PFSK-1 (cell line): ENCODE results near the gene NUB1.

Source experiments
- FOXP2 ChIP-seq: optimal IDR thresholded peaks from 2 replicates; pipeline ENCODE3; 2011; ENCODE audit warnings: borderline replicate concordance, control low read depth, inconsistent platforms; ENCODE audit not compliant: insufficient read depth; ENCODE audit errors: extremely low read length, extremely low read depth
- POLR2AphosphoS5 ChIP-seq: IDR thresholded peaks from 2 replicates; pipeline ENCODE4 v1.6.1; 2012; ENCODE audit warnings: low read depth, mild to moderate bottlenecking, control low read depth, low read length, moderate library complexity
- SIN3A ChIP-seq: IDR thresholded peaks from 2 replicates; pipeline ENCODE4 v1.6.1; 2012; ENCODE audit warnings: mild to moderate bottlenecking, low read length, moderate library complexity, borderline replicate concordance; ENCODE audit not compliant: insufficient read depth
- TAF1 ChIP-seq: IDR thresholded peaks from 2 replicates; pipeline ENCODE4 v1.6.1; 2012; ENCODE audit warnings: low read length, control low read depth, borderline replicate concordance; ENCODE audit not compliant: insufficient read depth
- TF ChIP-seq, protein P1 (sequence below), 2 experiments: IDR thresholded peaks; 2 replicates each; pipeline versions ENCODE4 v1.6.1 to v1.8.0; 2011 to 2012; ENCODE audit warnings: low read depth in 2 of 2, low read length in 2 of 2, control low read depth in 1 of 2, inconsistent platforms in 1 of 2, mild to moderate bottlenecking in 1 of 2, moderate library complexity in 1 of 2; ENCODE audit not compliant: insufficient read depth in 1 of 2

The NUB1 gene

DNA sequence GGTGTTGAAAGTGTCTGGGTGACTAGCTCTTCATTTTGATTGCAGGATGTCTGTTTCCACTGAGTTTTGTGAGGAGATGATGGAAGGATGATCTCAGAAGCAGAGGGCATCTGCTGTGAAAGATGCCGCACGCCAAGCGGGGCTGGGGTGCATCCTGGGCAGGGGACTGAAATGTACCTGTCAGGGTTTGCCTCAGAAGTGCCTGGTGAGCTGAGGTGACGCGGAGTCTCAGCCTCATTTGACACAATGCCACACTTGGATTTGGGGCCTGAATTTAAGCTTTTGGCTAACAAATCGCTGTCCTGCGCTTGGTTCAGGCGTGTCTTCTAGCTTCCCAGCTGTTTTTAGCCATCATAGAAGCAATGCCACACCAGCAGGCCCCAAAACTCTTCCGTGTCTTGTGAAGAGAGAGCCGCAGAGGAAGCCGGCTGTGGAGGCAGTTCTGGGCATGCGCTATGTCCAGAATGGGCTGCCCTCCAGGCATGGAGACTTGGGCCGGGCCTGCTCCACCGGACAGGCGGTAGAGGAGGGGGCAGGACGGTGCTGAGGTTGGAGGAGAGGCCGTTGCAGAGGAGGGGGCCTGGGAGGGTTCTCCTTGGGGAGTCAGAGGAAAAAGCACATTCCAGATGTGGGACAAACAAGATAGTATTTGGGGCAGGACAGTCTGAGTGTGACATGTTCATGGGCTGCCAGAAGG lies 37.0 kb downstream of the NUB1 start:
- TF ChIP-seq FOXP2, result no peak
- TF ChIP-seq, protein P1, sequence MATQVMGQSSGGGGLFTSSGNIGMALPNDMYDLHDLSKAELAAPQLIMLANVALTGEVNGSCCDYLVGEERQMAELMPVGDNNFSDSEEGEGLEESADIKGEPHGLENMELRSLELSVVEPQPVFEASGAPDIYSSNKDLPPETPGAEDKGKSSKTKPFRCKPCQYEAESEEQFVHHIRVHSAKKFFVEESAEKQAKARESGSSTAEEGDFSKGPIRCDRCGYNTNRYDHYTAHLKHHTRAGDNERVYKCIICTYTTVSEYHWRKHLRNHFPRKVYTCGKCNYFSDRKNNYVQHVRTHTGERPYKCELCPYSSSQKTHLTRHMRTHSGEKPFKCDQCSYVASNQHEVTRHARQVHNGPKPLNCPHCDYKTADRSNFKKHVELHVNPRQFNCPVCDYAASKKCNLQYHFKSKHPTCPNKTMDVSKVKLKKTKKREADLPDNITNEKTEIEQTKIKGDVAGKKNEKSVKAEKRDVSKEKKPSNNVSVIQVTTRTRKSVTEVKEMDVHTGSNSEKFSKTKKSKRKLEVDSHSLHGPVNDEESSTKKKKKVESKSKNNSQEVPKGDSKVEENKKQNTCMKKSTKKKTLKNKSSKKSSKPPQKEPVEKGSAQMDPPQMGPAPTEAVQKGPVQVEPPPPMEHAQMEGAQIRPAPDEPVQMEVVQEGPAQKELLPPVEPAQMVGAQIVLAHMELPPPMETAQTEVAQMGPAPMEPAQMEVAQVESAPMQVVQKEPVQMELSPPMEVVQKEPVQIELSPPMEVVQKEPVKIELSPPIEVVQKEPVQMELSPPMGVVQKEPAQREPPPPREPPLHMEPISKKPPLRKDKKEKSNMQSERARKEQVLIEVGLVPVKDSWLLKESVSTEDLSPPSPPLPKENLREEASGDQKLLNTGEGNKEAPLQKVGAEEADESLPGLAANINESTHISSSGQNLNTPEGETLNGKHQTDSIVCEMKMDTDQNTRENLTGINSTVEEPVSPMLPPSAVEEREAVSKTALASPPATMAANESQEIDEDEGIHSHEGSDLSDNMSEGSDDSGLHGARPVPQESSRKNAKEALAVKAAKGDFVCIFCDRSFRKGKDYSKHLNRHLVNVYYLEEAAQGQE (IDR thresholded peaks at IDR 0.05; ENCODE audit: insufficient read depth in 1 of 2, low read depth in 2 of 2, low read length in 2 of 2), result no peak
- TF ChIP-seq TAF1, result no peak
- TF ChIP-seq SIN3A, result no peak
- no peak for TF ChIP-seq POLR2AphosphoS5

DNA sequence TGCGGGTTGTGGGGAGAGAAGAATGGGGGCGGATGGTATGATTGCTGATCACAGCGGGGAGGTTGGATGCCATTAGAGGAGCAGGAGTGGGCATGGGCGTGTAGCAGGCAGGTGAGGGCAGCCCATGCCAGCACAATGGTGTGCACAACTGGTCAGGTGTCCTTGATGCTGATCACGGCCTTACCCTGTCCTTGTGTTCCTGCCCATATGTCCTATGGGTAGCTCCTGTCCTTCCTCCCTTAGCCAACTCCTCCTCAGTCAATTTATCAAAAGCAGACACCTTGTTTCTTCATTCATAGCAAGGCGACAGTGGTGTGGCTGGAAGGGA lies 37.5 kb downstream of the NUB1 start:
- TF ChIP-seq FOXP2, result no peak
- no peak for TF ChIP-seq SIN3A
- TF ChIP-seq TAF1, result no peak
- no peak for TF ChIP-seq POLR2AphosphoS5
- TF ChIP-seq, protein P1 (IDR thresholded peaks at IDR 0.05; ENCODE audit: insufficient read depth in 1 of 2, low read depth in 2 of 2, low read length in 2 of 2), result no peak

DNA sequence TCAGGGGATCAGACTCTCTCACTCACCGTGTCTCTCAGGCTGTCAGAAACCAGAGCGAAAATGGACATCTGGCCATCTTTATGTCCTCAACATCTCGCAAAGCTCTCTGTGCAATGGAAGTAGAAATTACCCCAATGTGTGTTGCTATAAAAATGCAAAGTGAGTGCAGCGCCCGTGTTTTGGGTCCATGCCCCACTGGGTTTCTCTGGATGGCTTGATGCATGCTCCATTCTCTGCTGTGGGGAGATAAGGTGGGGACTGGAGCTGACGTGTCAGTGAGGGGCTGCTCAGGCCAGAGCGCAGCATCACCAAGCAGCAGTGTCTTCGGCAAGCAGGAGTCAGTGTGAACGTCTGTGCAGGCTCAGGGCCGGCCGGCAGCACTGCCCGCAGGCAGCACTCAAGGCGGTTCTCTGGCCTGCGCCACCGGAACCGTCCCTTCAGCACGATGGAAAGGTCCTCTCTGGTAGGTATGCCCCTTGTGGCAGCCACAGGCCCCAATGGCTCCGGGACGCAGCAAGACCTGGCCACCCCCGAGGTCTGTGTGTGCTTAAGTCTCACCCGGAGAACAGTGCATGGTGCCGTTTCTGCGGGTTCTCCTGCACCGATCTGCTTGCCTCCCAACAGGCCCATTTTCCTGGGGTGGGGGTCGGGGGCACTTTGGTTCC lies 38.1 kb downstream of the NUB1 start:
- TF ChIP-seq FOXP2, result no peak
- no peak for TF ChIP-seq POLR2AphosphoS5
- TF ChIP-seq SIN3A, result no peak
- TF ChIP-seq, protein P1 (IDR thresholded peaks at IDR 0.05; ENCODE audit: insufficient read depth in 1 of 2, low read depth in 2 of 2, low read length in 2 of 2), result no peak
- no peak for TF ChIP-seq TAF1

DNA sequence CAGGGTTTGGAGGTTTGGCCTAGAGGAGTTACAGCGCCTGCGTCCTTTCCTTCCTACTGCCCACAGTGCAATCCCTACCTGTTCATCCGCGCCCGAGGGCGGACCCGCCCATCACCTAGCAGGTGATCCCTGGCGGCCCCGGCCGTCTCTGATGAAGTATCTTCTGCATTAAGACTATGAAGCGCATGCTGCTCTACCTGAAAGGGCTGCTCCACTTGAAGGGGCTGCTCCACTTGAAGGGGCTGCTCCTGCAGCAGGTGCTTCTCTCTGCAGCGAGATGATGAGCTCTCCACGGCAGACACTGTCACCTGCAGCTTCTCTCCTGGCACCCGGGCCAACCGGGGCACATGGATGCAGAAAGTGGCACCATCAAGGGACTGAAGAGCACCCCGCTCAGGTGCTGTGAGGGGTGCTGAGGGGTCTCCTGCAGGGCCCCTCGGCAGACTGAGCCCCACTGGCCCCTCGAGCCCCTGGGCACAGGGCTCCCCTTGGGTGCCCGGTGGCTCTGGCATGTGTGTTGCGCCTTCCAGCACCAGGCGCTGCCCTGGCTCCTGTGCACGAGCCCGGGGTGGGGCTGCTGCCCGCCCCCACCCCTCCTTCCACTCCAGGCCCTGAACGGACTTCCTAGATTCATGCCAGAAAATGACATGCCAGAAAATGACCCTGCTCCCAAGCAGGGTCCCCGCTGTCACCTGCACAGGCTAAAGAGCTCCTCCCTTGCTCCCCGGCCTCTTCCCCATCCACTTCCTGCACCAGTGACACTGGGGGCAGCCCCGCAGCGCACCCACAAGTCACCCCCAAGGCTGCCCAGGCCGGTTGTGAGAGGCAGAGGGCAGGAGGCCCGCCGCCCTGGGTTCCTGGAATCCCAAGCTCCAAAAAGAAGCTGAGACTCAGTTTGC lies 38.8 kb downstream of the NUB1 start:
- TF ChIP-seq TAF1 (no peak), POLR2AphosphoS5 (no peak), SIN3A (no peak), FOXP2 (no peak)
- TF ChIP-seq, protein P1 (IDR thresholded peaks at IDR 0.05; ENCODE audit: insufficient read depth in 1 of 2, low read depth in 2 of 2, low read length in 2 of 2), result no peak
